IPS-NIHi7 (cell line): ENCODE measurements around the gene ARHGAP24.

Source experiments
- DNase-seq: peaks from one replicate; pipeline ENCODE4 v3.0.0; 2012; ENCODE audit warnings: mixed read lengths; ENCODE audit errors: extremely low spot score

Gene ARHGAP24

DNA sequence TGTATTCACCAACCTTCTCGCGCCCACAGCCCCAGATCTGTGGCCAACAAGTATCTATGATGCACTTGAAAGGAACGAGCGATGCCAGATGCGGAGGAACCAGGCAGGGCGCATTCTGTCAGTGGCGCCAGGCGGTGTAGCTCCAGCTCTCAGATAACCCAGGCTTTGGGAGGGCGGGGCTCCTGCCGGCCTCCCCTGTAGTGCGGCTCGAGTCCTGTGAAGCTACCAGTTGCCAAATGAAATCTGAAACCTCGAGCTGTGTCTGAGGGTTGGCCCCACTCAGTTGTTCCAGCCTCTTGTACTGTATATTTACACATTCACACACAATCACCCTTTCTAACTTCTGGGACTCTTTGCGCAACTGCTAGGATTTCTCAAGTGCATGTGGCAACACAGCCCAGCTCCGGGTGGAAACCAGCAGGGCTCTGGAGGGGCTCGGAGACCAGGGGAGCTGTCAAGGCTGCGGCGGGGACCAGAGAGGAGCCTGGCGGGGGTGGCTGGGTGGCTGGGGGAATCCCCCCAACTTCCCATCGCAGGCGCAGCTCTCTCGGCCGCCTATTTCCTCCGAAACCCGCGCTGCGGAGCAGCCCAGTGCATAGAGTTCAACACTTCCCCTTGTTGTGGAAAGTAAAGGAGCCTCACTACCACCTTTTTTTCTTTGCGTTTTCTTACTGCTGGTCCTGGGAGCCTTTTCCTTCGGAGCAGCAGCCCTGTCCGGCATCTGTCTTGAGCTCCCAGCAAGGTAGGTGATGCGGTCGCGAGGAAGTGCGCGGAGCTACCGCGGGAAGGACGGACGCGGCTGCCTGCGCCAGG is at the start of gene ARHGAP24:
ARHGAP24 (plus strand) TSS at position 333 of the 813 bp plus-strand sequence.
- peak; percentile 90 for DNase-seq

DNA sequence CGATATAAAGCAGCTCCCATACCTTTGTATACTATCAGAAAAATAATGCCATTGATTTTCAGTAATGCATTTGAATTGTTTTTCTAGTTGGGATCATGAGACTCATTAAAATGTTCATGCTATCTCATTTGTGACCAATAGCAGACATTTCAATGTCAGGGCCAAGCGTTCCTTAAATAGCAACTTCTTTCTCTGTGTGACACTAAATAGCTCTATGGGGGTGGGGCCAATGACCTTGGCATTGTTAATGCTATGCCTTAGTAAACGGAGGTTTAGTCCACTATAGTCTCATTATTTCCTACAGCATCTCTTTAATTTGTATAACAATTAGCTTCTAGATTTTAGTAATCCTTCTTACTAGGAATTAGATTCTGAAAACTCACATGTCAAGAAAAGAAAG is 48.6 kb upstream of the ARHGAP24 start:
- DNase-seq = no peak

DNA sequence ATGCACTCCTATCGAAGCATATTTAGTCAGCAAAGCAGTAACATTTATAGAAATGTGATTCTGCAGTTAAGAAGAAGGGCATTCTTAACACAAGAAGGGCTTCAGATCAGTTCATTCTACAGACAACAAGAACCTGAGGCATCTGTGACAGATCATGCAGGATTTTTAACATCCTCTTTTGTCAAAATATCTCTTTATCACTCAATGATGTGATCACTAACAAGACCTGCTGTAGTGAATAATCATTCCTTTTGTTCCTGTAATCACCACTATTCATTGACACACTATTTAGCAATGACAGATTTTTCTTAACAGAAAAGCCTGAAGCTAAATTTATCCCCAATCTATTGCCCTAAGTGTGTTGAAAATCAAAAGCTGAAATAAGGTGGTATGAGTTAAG is 47.8 kb upstream of the ARHGAP24 start:
- no peak for DNase-seq

DNA sequence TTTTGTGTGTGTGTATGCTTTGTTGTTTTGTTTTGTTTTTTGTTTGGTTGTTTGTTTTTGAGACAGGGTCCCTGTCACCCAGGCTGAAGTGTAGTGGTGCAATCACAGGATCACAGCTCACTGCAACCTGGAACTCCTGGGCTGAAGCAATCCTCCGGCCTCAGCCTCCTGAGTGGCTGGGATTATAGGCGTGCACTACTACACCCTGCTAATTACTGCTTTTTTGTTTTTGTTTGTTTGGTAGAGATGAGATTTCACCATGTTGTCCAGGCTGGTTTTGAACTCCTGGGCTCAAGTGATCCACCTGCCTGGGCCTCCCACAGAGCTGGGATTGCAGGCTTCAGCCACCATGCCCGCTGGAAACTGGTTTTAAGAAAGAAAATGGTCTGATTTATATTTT is 44.7 kb upstream of the ARHGAP24 start:
- no peak for DNase-seq

DNA sequence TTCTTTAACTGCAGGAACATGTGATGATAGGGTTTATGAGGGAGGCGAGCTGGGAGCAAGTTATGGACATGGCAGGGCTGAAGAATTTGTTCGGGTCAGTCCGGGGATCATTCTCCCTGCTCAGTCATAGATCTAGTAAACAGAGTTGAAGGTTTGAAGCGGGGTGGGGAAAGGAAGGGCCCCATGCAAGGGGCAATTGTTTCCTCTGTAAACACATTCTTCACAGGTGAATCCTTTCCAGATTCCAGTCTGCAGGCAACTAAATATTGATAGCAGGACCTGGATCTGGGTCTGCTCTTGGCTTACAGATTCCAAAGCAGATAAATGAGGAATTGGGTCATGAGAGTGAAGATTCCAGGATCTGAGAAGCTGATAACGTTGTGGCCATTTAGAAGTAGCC is 44.3 kb upstream of the ARHGAP24 start:
- peak; percentile 20 for DNase-seq

DNA sequence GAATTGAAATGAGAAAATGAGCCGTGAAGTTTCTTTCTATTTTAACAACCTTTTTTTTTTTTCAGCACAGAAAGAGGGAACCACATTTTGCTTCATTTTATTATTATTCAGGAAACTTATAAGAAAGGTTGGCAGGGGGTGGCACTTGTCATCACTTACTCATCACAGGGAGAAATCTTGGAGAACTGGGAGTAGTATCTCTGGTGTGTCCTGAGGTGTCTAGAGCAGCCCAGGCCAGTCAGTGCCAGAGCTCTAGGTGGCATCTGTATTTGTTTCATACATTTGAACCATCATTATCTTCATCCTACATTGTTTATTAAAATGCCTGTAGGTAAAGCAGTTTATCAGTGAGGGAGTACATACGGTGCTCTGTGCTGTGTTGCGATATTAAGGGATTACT is 43.8 kb upstream of the ARHGAP24 start:
- DNase-seq = no peak

DNA sequence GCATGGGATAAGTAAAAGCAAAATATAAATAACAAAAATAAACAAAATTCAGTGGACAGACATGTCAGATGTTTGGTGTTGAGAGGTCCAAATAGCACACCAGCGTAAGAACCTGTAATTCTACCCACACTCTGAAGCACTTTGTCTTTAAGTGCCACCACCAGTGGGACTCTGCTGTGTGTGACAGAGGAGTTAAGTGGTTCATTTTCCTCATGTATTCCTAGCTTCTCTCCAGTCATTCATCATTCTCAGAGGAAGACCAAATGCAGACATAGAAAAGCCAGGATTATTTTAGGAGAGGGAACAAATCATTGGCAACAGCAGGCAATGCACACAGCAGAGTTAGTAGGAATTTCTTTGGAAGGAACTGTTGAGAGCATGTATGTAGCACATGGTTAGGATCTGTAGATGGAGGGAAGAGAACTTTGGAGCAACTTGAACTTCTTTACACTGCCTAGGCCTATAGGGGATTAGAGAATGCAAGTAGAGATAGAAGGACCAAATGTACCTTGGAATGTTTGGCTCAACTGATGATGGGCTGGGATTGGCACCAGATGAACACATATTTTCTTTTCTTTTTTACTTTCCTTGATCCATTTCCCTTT is 43.0 kb upstream of the ARHGAP24 start:
- no peak for DNase-seq

DNA sequence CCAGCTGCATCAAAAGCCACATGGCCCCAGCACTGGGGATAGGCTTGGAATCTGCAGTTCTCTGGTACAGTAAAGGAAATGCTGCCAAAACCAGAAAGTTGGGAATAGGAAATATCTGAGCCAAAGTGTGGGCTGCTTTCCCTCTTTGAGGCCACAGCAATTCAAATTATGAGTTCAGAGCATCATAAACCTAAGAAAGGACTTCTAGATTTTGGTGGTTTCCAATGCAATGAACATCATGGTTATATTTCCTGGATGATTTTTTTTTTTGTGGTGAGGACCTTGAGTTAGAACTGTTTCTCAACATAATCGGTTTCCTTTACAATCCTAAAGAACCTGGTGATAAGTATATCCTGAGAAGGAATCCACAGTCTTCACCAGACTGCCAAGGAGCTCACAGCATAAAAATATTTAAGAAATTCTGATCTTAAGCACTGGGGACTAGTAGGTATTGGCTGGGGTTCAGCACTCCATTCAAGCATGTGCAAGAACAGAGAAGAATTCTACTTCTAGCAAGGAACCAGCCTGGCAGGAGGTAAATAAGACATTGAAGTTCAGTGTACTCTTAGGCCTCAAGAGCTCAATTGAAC is 29.8 kb upstream of the ARHGAP24 start:
- no peak for DNase-seq

DNA sequence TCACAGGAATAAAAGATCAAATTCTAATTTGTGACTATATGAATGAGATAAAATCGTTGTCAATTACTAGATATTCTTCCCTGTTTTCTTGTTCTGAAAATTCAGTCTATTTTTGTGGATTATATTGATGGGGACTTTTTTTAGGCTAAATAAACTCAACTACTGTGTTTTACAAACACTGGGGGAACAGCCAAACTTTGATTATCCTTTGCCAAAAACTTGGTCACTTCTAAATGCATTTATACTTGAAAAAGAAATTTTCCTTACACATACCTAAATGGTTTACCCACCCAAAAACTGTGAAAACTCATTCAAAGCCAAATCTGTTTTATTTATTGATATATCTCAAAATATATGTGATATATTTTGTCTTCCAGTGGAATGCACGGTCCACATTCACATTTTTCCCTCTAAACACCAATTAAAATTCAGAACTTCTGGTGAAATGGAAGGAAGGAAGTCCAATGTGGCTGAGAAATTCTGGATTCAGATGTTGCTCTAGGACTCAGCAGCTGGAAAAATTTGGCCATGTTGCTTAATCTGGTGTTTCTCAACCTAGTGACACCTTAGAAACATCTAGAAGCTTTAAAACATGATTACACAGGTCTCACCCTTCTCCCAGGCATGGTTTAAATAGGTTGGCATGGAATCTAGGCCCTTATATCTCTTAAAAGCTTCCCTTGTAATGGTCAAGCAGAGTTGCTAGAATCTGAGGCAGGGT is 28.6 kb upstream of the ARHGAP24 start:
- DNase-seq = no peak

DNA sequence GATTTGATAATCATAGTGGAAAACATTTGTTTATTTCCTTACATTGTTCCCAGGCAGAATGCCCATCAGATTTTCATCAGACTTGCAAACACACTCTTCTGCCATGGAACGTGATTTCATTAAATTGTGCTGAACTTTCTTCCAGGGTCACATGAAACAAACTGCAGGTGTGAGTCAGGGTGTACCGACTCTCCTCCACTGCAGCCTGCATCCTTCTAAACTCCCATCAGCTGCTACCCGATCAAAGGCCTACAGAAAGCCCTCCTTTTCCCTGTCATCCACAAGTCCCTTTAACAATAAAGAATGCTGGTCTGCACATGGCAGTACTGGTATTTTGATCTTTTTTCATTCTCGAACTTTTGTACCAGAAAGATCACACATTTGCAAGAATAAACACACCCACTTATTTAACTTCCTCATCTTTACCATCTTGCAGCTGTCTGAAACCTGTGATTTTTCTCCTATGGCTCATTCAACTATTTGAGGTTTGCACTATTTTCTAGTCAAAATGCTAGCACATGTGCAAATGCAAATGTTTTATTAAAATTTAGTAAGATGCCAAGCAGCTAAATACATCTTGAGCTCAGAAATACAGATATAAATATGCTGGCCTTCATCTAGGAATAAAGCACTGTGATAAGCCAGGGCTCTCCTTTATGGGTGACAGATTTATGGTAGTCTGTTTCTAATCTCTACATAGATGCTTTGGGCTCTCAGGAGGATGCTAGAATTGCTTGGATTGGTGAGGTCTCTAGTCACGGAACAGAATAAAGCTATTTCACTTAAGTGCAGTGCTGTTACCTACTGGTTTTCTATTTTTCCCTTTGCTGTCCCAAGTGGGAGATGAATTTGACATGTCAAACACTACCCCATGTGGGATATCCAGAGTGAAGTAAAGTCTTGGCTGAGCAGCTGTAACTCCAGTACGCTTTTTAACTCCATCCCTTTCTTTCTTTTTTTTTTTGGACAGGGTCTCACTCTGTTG is 25.8 kb upstream of the ARHGAP24 start:
- no peak for DNase-seq

DNA sequence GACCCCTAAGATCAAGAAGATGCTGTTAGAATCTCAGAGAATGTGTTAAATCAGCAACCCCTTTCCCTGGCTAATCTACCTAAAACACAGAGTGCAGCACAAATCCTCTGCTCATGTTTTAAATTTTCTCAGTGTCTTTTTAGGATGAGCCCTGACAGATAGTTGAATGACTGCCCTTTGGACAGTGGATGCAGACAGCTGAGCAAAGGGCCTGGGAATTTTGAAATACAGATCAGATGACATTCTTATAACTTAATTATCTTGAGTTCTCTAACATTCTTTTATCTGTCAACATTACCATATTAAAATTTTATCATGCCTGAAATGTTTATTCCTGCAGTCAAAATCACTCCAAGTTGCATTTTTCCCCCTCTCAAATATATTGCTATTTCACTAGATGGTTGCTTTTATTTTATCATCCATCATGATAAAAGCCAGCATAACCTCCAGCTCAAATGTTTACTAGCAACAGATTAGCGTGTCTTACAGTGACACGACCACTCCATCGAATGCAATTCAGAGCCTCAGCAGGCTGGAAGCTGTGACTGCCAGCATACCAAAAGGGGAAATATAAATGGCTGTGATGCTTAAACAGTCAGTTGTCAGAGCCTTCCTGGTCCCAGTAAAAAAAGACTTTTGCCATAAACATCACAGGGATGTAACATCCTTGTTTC is 22.8 kb upstream of the ARHGAP24 start:
- DNase-seq = no peak

DNA sequence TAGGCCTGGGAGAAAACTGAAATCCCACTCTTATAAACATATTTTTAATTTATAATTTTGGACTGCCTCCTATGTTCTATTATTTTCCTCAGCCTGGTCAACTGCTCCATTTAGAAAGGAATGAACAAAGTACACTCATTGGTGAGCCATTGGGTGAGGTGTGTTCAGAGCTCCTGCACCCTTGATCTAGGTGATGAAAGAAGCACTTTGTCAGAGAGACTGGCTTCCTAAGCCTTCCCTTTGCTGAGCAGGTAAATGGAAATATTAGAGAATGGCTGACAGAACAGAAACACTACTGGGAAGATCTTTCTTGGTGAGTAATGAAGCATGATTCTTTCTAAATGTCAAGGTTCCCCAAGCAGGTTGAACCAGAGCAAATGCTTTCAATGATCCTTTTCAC is 19.0 kb upstream of the ARHGAP24 start:
- no peak for DNase-seq

DNA sequence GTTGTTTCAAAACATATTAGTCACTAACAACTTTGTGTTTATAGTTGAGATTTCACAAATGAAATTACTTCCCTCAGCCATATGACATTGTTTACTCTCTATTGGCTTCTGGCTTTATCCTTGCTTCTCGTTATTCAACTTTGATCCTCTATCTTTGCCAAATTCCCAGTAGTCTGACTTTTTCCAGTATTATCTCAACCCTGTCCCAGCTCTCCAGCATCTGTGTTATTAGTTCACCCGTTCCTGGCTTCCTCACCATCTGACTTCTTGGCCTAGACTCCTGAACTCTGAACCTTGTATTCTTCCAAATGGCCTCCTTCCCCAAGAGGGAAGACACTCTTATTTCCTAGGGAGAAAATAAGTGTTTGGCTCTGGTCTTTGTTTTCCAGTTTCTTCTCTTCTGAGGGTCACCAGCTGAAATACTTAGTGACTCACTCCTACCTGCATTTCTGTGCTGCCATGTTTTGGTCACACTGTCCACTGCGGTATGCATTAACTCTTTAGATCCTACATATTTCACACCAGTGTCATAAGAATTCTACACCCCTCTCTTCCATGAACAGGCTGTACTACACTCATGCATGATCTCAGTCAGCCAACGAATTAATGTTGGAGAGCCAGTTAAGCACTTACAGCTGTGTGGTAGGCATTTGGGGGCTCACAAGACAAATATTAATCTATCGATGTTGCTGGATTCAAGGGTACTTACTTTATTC is 17.0 kb upstream of the ARHGAP24 start:
- DNase-seq = no peak

DNA sequence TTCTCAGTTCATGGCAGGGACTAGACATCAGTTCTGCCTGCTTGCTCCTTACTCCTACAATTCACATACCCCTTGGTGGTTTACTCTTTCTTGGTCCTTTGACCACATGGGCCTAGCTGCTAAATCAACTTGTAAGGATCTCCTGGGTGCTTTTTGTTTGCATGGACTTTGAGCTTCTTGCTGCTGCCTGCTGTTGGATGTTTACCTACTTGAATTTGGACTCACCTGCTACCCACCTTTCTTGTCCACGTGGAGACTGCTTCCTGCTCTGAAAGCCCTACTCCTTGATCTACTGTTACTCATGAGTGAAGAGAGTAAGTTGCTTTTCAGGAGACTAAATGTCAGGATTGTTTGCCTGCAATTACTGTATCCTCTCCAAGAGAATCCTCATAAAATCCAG is 15.2 kb upstream of the ARHGAP24 start:
- no peak for DNase-seq

DNA sequence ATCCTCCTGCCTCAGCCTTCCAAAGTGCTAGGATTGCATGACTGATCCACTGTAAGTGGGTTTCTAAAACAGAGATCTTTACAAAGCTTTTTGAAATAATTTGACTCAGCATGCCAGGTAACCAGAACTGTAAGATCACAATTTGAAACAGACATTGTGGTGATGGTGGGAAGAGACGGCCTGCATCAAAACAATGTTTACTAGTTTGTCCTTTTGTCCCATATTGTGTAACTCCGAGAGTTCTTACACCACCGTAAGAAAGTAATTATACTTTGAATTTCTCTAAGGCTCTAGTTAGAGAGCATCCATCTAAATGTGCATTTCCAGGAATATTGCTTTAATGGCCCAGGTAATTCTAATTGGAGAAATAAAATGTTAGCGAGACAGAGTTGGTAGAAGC is 594 bp upstream of the ARHGAP24 start:
- DNase-seq = no peak

DNA sequence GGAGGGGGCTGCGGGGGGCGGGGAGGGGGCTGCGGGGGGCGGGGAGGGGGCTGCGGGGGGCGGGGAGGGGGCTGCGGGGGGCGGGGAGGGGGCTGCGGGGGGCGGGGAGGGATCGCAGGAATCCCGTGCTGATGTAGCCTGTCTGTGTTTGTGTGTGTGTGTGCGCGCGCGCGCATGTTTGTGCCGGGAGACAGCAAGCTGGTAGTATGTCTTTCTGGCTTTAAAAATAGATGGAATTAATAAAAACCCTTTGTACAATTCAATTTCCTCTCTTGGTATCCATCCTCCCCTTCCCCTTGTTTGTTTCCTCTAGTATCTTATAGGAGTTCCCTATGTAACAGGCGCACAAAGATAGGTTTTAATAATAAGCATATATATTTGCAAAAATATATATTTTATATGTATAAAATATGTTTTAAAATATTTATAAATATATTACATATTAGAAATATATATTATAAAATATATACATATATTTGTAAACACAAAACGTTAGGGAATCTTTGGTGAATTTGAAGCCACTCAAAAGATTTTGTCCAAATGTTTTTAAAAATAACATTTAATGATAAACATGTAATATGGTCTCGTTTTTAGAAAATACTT is 782 bp downstream of the ARHGAP24 start:
- no peak for DNase-seq

DNA sequence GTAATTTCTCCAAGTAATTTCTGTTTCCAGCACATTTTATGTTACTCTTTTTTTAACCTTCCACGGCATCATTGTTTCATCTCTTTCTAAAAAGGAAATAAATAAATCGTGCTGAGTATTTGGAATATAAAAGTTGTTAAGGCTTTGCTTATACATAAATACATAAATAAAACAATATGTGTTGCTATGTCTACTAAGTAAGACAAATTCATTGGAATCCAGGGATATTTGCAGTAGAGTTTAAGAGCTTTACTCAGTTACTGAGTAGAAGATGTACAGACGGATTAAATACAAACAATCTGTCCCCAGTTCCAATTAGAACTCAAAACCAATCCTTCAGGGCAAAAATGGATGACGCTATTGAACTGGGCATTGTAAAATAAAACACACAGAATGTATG is 1.4 kb downstream of the ARHGAP24 start:
- DNase-seq = no peak

DNA sequence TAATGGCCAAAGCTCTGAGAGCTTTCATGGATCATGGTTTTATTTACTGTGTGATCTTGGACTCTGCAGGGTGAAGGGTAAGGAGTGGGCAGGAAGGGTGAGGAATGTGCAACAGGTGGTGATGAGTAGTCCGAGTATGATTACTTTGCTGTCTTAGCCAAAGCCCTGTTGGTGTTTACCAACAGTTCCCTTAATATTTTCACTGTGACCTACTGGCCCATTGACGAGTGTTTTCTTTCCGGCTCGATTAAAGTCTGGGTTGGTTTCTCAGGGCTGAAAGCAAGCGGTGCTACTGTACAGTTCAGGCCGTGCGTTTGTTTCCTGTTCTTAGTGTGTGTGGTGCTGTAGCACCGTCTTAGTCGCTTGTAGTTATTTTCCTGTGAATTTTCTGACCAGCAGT is 2.6 kb downstream of the ARHGAP24 start:
- DNase-seq = no peak

DNA sequence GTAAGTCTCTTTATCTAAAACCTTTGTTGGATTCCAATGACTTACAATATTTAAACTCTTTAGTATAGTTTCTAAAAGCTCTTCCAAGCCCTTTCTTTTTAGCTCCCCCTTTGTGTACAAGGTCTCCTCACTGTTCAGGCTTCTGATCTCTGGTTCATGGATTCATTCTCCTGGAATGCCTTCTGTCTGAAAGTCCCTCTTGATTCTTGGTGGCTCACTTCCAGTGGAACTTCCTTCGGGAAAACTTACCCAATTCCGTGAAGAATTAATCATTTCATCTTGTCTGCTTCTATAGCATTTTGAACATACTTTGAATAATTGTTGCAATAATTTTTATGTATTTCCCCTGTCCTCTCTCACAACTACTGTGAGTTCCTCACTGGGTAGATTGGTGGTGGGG is 3.6 kb downstream of the ARHGAP24 start:
- DNase-seq = no peak
